HepG2 (cell line): ENCODE measurements around the gene UBE2H. TPM values are rescaled to one million over a fixed set of nuclear protein-coding genes. Genes with fewer than 3 reads are reported as not detected.
"Not testable (repeated sequence)": the region's sequence is repeated elsewhere in the genome, so short reads cannot be mapped to it uniquely, and the experiment has no call there.

Source experiments
- ATAC-seq: fragments of 200-7000 bp; cut with Tn5 transposase; 3 replicates; pipeline ENCODE4 v1.9.1; 2020; ENCODE audit warnings: mild to moderate bottlenecking, moderate library complexity
- BruUV-seq: library from RNA; stranded (reverse); fragments of 400-500 nt; replicated peaks from 2 replicates; lab custom pipeline; 2021; lab: Mats Ljungman, UMichigan
- CTCF ChIA-PET: fragments of 300-600 bp; formaldehyde crosslinking; extraction: SDS; loops from one replicate; lab custom pipeline; 2021; ENCODE audit warnings: low total read pairs, inconsistent platforms, low intra/inter-chr PET ratio; lab: Yijun Ruan, JAX
- POLR2A ChIA-PET: fragments of 350-600 bp; sonication (Branson Sonifier 250); formaldehyde crosslinking; loops from one replicate; lab custom pipeline; 2020; ENCODE audit warnings: antibody characterized with exemption, inconsistent platforms; lab: Yijun Ruan, JAX
- DNase-seq: peaks from one replicate; pipeline ENCODE4 v3.0.0-alpha.2; 2015; ENCODE audit warnings: low spot score
- FAIRE-seq: peaks from 3 replicates; lab custom pipeline; 2011; peaks lifted over from hg19 to GRCh38; lab: Jason Lieb, UNC
- H2AFZ ChIP-seq: one replicate; pipeline ENCODE4 v1.6.1; 2011; ENCODE audit warnings: low read length, inconsistent platforms
- H3K27ac ChIP-seq: fragments of 300-600 bp; 3 replicates; pipeline ENCODE4 v1.8.0; 2011; ENCODE audit warnings: mixed run types, mild to moderate bottlenecking, mixed read lengths, low read length, inconsistent platforms; ENCODE audit not compliant: insufficient read depth; ENCODE audit errors: extremely low read length
- H3K27me3 ChIP-seq, 2 experiments: fragments of 200-600 bp in 1 of 2; 2 replicates in 1 of 2; 3 replicates in 1 of 2; pipeline versions ENCODE4 v1.6.0 to v1.8.0; 2011; ENCODE audit warnings: low read length in 2 of 2, mild to moderate bottlenecking in 2 of 2, moderate library complexity in 2 of 2, inconsistent platforms in 1 of 2; ENCODE audit not compliant: insufficient read depth in 2 of 2, control insufficient read depth in 1 of 2
- H3K36me3 ChIP-seq, 2 experiments: fragments of 200-600 bp in 1 of 2; replicated peaks in 1 of 2; 2 replicates in 1 of 2; 3 replicates in 1 of 2; pipeline versions ENCODE4 v1.5.1 to v1.8.0; 2011; ENCODE audit warnings: low read length in 2 of 2, inconsistent platforms in 1 of 2; ENCODE audit not compliant: insufficient read depth in 2 of 2, control insufficient read depth in 1 of 2
- H3K4me1 ChIP-seq: 2 replicates; pipeline ENCODE4 v1.5.1; 2012; ENCODE audit warnings: low read length, inconsistent platforms; ENCODE audit not compliant: insufficient read depth
- H3K4me2 ChIP-seq: 2 replicates; pipeline ENCODE4 v1.6.0; 2011; ENCODE audit warnings: low read depth, low read length, inconsistent platforms
- H3K4me3 ChIP-seq, 3 experiments: fragments of 200-600 bp in 1 of 3; sonication (generic), shearing (Covaris generic) in 1 of 3; replicated peaks in 1 of 3; 2 replicates each; pipeline ENCODE4 v1.5.1; 2011 to 2016; ENCODE audit warnings: low read length in 3 of 3, inconsistent platforms in 2 of 3, low read depth in 2 of 3, mild to moderate bottlenecking in 2 of 3, control low read depth in 1 of 3, mixed read lengths in 1 of 3; ENCODE audit not compliant: insufficient read depth in 1 of 3
- H3K79me2 ChIP-seq: one replicate; pipeline ENCODE4 v1.6.1; 2011; ENCODE audit warnings: low read length, inconsistent platforms; ENCODE audit not compliant: insufficient read depth
- H3K9ac ChIP-seq: 2 replicates; pipeline ENCODE4 v1.6.0; 2011; ENCODE audit warnings: mild to moderate bottlenecking, low read depth, low read length, inconsistent platforms; ENCODE audit not compliant: insufficient read depth
- H3K9me3 ChIP-seq: 2 replicates; pipeline ENCODE4 v1.5.1; 2012; ENCODE audit warnings: mild to moderate bottlenecking, low read length
- H4K20me1 ChIP-seq: 2 replicates; pipeline ENCODE4 v1.6.0; 2011; ENCODE audit warnings: inconsistent platforms, mild to moderate bottlenecking, low read length, moderate library complexity; ENCODE audit not compliant: insufficient read depth
- AFF4 ChIP-seq: sonication (generic); formaldehyde crosslinking; IDR thresholded peaks from 2 replicates; pipeline ENCODE4 v1.4.0; 2020; ENCODE audit warnings: missing genetic modification reagents
- DMAP1 ChIP-seq: IDR thresholded peaks from 2 replicates; pipeline ENCODE4 v1.6.1; 2016
- ETV5 ChIP-seq: IDR thresholded peaks from 2 replicates; pipeline ENCODE4 v1.6.1; 2018; ENCODE audit warnings: missing biosample characterization, missing genetic modification reagents, inconsistent platforms, borderline replicate concordance
- MYNN ChIP-seq: sonication (generic); formaldehyde crosslinking; IDR thresholded peaks from 2 replicates; pipeline ENCODE4 v1.4.0; 2020; ENCODE audit warnings: mild to moderate bottlenecking, low read depth, missing genetic modification reagents
- PHF5A ChIP-seq: IDR thresholded peaks from one replicate; pipeline ENCODE4 v1.6.1; 2018; ENCODE audit warnings: low read depth, missing genetic modification reagents; ENCODE audit not compliant: unreplicated experiment
- SP1 ChIP-seq, 2 experiments: fragments of 450-650 bp in 1 of 2; sonication (generic) in 1 of 2; formaldehyde crosslinking in 1 of 2; IDR thresholded peaks; 2 replicates each; pipeline versions ENCODE4 v1.4.0 to v1.6.1; 2016 to 2020; ENCODE audit warnings: missing genetic modification reagents in 1 of 2
- TARDBP ChIP-seq: sonication (generic); formaldehyde crosslinking; IDR thresholded peaks from 2 replicates; pipeline ENCODE4 v1.8.0; 2022; ENCODE audit warnings: mild to moderate bottlenecking, missing genetic modification reagents
- ZFYVE20 ChIP-seq: sonication (generic); formaldehyde crosslinking; IDR thresholded peaks from 2 replicates; pipeline ENCODE4 v1.8.0; 2023; ENCODE audit warnings: low read depth, mild to moderate bottlenecking, moderate library complexity, missing genetic modification reagents, borderline replicate concordance
- ZIK1 ChIP-seq: sonication (generic); formaldehyde crosslinking; IDR thresholded peaks from 2 replicates; pipeline ENCODE4 v1.5.0; 2020; ENCODE audit warnings: mild to moderate bottlenecking, low read depth, missing genetic modification reagents, borderline replicate concordance
- ZNF280B ChIP-seq: sonication (generic); formaldehyde crosslinking; IDR thresholded peaks from 2 replicates; pipeline ENCODE4 v1.5.0; 2020; ENCODE audit warnings: missing genetic modification reagents, mild to moderate bottlenecking, borderline replicate concordance
- ZNF574 ChIP-seq: sonication (generic); formaldehyde crosslinking; IDR thresholded peaks from 2 replicates; pipeline ENCODE4 v1.4.0; 2020; ENCODE audit warnings: missing genetic modification reagents
- WGBS: methylation state at CpG from one replicate; pipeline ENCODE4 v1.1.6; 2017; ENCODE audit warnings: low lambda C conversion rate; 5-methylcytosine and 5-hydroxymethylcytosine counted together
- in situ Hi-C: cut with HindIII; loops from 2 replicates; pipeline ENCODE4 v1.10.0; 2017; ENCODE audit warnings: low pct_unique_long_range_greater_than_20kb; ENCODE audit not compliant: extremely low pct_ligation_motif_present
- intact Hi-C: fragments of 100-400 bp; cut with micrococcal nuclease; formaldehyde crosslinking; loops from one replicate; pipeline ENCODE4 v1.10.0; 2022; ENCODE audit not compliant: unreplicated experiment
- polyA plus RNA-seq, 8 experiments: library from polyadenylated mRNA; depleted of rRNA in 3 of 8; stranded (reverse) in 7 of 8; unstranded in 1 of 8; fragments of >200 nt; fragmentation: Illumina TruSeq in 4 of 8; extraction: Trizol in 4 of 8; gene quantifications; 2 replicates each; pipeline versions ENCODE4 v1.2.1 to v1.2.3, GENCODE V29; 2011 to 2016; ENCODE audit warnings: low read depth in 4 of 8, missing spikeins in 1 of 8, mixed read lengths in 1 of 8; ENCODE audit not compliant: insufficient read depth in 1 of 8
- total RNA-seq, 5 experiments: library from RNA; depleted of rRNA; stranded (reverse); fragments of >200 nt; fragmentation: Illumina TruSeq; extraction: Trizol; gene quantifications; 2 replicates each; pipeline ENCODE4 v1.2.3, GENCODE V29; 2016; ENCODE audit warnings: low read depth in 1 of 5

Gene UBE2H
- total and polyA plus RNA-seq, 2 of the 13 experiments (the other 11 are each of a cell fraction or from before 2014, with no cell fraction given), result 15.5 to 40.1 TPM

GRCh38 chr7:129824291-129825208 is 128.2 kb downstream of the UBE2H start (continued):
- TF ChIP-seq ZNF280B (CRISPR knock-in tag) (peak; percentile 9; the same call in 1 of the 2 replicates), DMAP1 (CRISPR knock-in tag) (no peak), ETV5 (CRISPR knock-in tag) (peak; percentile 50; the same call in 1 of the 2 replicates), AFF4 (CRISPR knock-in tag) (no peak), ZIK1 (CRISPR knock-in tag) (0 out of 2 replicates have a peak, but pooled peaks have one; percentile 10), ZNF574 (CRISPR knock-in tag) (peak; percentile 78), MYNN (CRISPR knock-in tag) (no peak), PHF5A (CRISPR knock-in tag) (no peak), TARDBP (CRISPR knock-in tag) (0 out of 2 replicates have a peak, but pooled peaks have one; percentile 42), SP1 (IDR thresholded peaks at IDR 0.05) (no peak), SP1 (CRISPR knock-in tag; IDR thresholded peaks at IDR 0.05) (peak; percentile 48; the same call in 1 of the 2 replicates), ZFYVE20 (CRISPR knock-in tag) (no peak)

GRCh38 chr7:129823143-129823542 is 129.6 kb downstream of the UBE2H start:
- H3K4me2 ChIP-seq, POLR2A ChIA-PET, in situ Hi-C loops: not testable (repeated sequence)

More at GRCh38 chr7:129823143-129823542, 129.6 kb downstream of the UBE2H start:
- FAIRE-seq, BruUV-seq, H3K4me3 ChIP-seq, ATAC-seq, H3K36me3 ChIP-seq, intact Hi-C loops, H3K9ac ChIP-seq, CTCF ChIA-PET, H3K9me3 ChIP-seq, H2AFZ ChIP-seq, H4K20me1 ChIP-seq, H3K79me2 ChIP-seq, H3K27me3 ChIP-seq, H3K27ac ChIP-seq, DNase-seq: not testable (repeated sequence)
- peaks cover 12% of the 10 kb centered on the region; the same call in 1 of the 2 replicates for H3K4me1 ChIP-seq
- 77% methylated on average over 5 of the region's 5 CpGs for WGBS
